ENCODE data around the gene RNF186. TPM values are rescaled to one million over a fixed set of nuclear protein-coding genes. Genes with fewer than 3 reads are reported as not detected.

RNF186 gene
- total and polyA plus RNA-seq, 4 donors: 0.17 to 0.38 (median 0.28) TPM

DNA sequence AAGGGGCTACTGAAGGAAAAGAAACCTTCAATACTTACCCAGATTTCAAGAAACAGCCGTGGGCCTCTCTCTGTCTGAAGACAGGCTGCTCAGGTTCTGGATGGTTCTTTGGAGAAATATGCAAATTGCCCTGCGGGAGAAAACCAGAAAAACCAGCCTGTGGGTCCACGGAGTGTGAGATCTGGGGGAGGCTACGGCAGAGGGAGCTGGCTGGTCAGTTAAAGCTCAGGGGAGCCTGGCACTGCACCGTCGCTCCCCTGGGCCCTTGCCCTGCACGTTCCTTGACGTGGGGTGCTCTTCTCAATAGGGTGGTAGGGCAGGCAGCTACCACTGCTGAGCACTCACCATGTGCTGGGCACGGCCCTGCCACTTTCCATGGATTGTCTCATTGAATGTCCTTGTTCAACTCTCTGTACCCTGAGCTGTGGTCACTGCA is 28.1 kb downstream of the RNF186 start:
- no peaks in the 10 kb centered on the region for H3K27me3 ChIP-seq (ENCODE audit: control insufficient read depth in 4 of 4, insufficient read depth in 4 of 4, low read length in 3 of 4)
- H3K27ac ChIP-seq (ENCODE audit: low read depth in 1 of 2, low read length in 2 of 2): no peak overlapping the region
- H3K4me1 ChIP-seq (ENCODE audit: control insufficient read depth in 4 of 4, insufficient read depth in 4 of 4, low read length in 3 of 4): no peaks in the 10 kb centered on the region
- no peak overlapping the region for H3K9ac ChIP-seq (ENCODE audit: low read depth in 1 of 2, low read length in 2 of 2)
- H3K9me3 ChIP-seq (ENCODE audit: control insufficient read depth in 4 of 4, low read length in 3 of 4): no peaks in the 10 kb centered on the region
- H3K4me3 ChIP-seq (ENCODE audit: low read depth in 1 of 3, low read length in 3 of 3): no peak overlapping the region
- DNase-seq (ENCODE audit: low spot score): no peak
- 83% methylated on average over 9 of the region's 9 CpGs for WGBS
- TF ChIP-seq RAD21 (IDR thresholded peaks at IDR 0.05) (no peak), RXRA (IDR thresholded peaks at IDR 0.05) (no peak), SP1 (IDR thresholded peaks at IDR 0.05) (no peak), FOXA2 (IDR thresholded peaks at IDR 0.05) (no peak), NR2F2 (IDR thresholded peaks at IDR 0.05) (no peak), JUND (IDR thresholded peaks at IDR 0.05) (no peak), GABPA (IDR thresholded peaks at IDR 0.05 in 1 of 2, conservative IDR thresholded peaks at IDR 0.05 in 1 of 2) (no peak)
- TF ChIP-seq, protein P1, sequence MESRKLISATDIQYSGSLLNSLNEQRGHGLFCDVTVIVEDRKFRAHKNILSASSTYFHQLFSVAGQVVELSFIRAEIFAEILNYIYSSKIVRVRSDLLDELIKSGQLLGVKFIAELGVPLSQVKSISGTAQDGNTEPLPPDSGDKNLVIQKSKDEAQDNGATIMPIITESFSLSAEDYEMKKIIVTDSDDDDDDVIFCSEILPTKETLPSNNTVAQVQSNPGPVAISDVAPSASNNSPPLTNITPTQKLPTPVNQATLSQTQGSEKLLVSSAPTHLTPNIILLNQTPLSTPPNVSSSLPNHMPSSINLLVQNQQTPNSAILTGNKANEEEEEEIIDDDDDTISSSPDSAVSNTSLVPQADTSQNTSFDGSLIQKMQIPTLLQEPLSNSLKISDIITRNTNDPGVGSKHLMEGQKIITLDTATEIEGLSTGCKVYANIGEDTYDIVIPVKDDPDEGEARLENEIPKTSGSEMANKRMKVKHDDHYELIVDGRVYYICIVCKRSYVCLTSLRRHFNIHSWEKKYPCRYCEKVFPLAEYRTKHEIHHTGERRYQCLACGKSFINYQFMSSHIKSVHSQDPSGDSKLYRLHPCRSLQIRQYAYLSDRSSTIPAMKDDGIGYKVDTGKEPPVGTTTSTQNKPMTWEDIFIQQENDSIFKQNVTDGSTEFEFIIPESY (IDR thresholded peaks at IDR 0.05): no peak
- TF ChIP-seq, protein P2, sequence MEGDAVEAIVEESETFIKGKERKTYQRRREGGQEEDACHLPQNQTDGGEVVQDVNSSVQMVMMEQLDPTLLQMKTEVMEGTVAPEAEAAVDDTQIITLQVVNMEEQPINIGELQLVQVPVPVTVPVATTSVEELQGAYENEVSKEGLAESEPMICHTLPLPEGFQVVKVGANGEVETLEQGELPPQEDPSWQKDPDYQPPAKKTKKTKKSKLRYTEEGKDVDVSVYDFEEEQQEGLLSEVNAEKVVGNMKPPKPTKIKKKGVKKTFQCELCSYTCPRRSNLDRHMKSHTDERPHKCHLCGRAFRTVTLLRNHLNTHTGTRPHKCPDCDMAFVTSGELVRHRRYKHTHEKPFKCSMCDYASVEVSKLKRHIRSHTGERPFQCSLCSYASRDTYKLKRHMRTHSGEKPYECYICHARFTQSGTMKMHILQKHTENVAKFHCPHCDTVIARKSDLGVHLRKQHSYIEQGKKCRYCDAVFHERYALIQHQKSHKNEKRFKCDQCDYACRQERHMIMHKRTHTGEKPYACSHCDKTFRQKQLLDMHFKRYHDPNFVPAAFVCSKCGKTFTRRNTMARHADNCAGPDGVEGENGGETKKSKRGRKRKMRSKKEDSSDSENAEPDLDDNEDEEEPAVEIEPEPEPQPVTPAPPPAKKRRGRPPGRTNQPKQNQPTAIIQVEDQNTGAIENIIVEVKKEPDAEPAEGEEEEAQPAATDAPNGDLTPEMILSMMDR (IDR thresholded peaks at IDR 0.05; ENCODE audit: low read depth, low read length, missing input control): no peak
- TF ChIP-seq, protein P3, sequence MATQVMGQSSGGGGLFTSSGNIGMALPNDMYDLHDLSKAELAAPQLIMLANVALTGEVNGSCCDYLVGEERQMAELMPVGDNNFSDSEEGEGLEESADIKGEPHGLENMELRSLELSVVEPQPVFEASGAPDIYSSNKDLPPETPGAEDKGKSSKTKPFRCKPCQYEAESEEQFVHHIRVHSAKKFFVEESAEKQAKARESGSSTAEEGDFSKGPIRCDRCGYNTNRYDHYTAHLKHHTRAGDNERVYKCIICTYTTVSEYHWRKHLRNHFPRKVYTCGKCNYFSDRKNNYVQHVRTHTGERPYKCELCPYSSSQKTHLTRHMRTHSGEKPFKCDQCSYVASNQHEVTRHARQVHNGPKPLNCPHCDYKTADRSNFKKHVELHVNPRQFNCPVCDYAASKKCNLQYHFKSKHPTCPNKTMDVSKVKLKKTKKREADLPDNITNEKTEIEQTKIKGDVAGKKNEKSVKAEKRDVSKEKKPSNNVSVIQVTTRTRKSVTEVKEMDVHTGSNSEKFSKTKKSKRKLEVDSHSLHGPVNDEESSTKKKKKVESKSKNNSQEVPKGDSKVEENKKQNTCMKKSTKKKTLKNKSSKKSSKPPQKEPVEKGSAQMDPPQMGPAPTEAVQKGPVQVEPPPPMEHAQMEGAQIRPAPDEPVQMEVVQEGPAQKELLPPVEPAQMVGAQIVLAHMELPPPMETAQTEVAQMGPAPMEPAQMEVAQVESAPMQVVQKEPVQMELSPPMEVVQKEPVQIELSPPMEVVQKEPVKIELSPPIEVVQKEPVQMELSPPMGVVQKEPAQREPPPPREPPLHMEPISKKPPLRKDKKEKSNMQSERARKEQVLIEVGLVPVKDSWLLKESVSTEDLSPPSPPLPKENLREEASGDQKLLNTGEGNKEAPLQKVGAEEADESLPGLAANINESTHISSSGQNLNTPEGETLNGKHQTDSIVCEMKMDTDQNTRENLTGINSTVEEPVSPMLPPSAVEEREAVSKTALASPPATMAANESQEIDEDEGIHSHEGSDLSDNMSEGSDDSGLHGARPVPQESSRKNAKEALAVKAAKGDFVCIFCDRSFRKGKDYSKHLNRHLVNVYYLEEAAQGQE (IDR thresholded peaks at IDR 0.05): no peak
- TF ChIP-seq, protein P4, sequence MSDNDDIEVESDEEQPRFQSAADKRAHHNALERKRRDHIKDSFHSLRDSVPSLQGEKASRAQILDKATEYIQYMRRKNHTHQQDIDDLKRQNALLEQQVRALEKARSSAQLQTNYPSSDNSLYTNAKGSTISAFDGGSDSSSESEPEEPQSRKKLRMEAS (IDR thresholded peaks at IDR 0.05): no peak
- H3K36me3 ChIP-seq (ENCODE audit: control insufficient read depth in 4 of 4, insufficient read depth in 3 of 4, low read depth in 1 of 4, low read length in 3 of 4): peaks cover 5 to 29% (median 14%) of the 10 kb centered on the region in 4 donors

DNA sequence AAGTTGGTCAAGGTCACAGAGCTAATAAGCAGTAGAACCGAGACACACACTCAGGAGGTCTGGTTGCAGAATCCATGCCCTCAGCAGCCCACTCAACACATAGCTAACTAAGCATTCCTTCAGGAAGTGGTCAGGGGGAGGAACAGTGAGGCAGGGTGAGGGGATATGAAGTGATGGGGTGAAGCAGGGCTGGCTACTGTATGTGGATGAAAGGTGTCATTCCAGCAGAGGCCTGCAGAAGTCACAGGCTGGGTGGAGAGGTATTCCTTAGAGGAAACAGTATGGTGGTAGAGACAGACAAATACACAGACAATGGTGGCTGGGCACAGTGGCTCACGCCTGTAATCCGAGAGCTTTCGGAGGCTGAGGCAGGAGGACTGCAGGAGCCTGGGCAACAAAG is 29.4 kb downstream of the RNF186 start:
- Histone ChIP-seq H3K27ac (ENCODE audit: low read depth in 1 of 2, low read length in 2 of 2) (no peak overlapping the region), H3K9ac (ENCODE audit: low read depth in 1 of 2, low read length in 2 of 2) (no peak overlapping the region), H3K9me3 (ENCODE audit: control insufficient read depth in 4 of 4, low read length in 3 of 4) (no peaks in the 10 kb centered on the region), H3K4me3 (ENCODE audit: low read depth in 1 of 3, low read length in 3 of 3) (no peak overlapping the region), H3K4me1 (ENCODE audit: control insufficient read depth in 4 of 4, insufficient read depth in 4 of 4, low read length in 3 of 4) (no peaks in the 10 kb centered on the region), H3K36me3 (ENCODE audit: control insufficient read depth in 4 of 4, insufficient read depth in 3 of 4, low read depth in 1 of 4, low read length in 3 of 4) (peaks cover 2 to 23% (median 11%) of the 10 kb centered on the region in 4 donors), H3K27me3 (ENCODE audit: control insufficient read depth in 4 of 4, insufficient read depth in 4 of 4, low read length in 3 of 4) (no peaks in the 10 kb centered on the region)
- DNase-seq (ENCODE audit: low spot score): no peak
- 83% methylated on average over 4 of the region's 4 CpGs for WGBS
- TF ChIP-seq YY1 (IDR thresholded peaks at IDR 0.05): no peak
- no peak for TF ChIP-seq GABPA (IDR thresholded peaks at IDR 0.05 in 1 of 2, conservative IDR thresholded peaks at IDR 0.05 in 1 of 2)
- TF ChIP-seq HNF4A (conservative IDR thresholded peaks at IDR 0.05): no peak
- TF ChIP-seq, protein P5, sequence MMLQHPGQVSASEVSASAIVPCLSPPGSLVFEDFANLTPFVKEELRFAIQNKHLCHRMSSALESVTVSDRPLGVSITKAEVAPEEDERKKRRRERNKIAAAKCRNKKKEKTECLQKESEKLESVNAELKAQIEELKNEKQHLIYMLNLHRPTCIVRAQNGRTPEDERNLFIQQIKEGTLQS (IDR thresholded peaks at IDR 0.05): no peak
- TF ChIP-seq, protein P3 (IDR thresholded peaks at IDR 0.05): no peak
- no peak for TF ChIP-seq JUND (IDR thresholded peaks at IDR 0.05)
- TF ChIP-seq SP1 (IDR thresholded peaks at IDR 0.05): no peak
